OCI-LY3 (cell line): Measurements from ENCODE around the gene RGL3.

Source experiments
- CTCF ChIP-seq: fragments of 200-600, 300-600 bp; sonication (generic); IDR thresholded peaks from 2 replicates; pipeline ENCODE4 v1.5.1; 2014; ENCODE audit warnings: antibody characterized with exemption, low read length, low read depth
- EZH2phosphoT487 ChIP-seq: fragments of 200-600 bp; shearing (Covaris generic); IDR thresholded peaks from 2 replicates; pipeline ENCODE4 v1.6.1; 2018; ENCODE audit warnings: antibody characterized with exemption, mixed run types, low read depth

DNA sequence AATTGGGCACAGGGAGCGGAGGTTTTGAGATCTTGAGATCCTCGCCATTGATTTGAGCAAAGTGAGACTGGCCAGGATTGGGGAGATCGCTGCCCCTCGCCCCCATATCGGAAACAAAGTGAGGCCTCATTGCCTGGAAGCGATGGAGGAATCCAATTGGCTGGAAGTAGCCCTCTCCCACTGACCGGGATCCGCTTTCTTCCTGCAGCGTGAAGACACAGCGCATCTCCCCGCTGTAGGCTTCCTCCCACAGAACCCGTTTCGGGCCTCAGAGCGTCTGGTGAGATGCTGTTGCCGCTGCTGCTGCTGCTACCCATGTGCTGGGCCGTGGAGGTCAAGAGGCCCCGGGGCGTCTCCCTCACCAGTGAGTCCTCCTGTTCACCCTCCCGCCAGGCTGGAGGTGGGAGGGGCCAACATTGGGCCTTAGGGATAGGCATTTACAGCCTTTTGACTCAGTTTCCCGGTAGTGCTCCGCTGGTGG lies 16.8 kb upstream of the RGL3 start:
- no peak for TF ChIP-seq CTCF
- TF ChIP-seq EZH2phosphoT487, result no peak
